ENCODE measurements around the gene ARPC1B. TPM values are rescaled to one million over a fixed set of nuclear protein-coding genes. Genes with fewer than 3 reads are reported as not detected.
"Not testable (repeated sequence)": the region's sequence is repeated elsewhere in the genome, so short reads cannot be mapped to it uniquely, and the experiment has no call there.

The ARPC1B gene
- total RNA-seq, 4 donors from 2014 or later = 221 to 387 (median 302) TPM

- DNase-seq (ENCODE audit: low spot score) (no peak), ATAC-seq (ENCODE audit: low FRiP score) (no peak)
- no peak for TF ChIP-seq CTCF (IDR thresholded peaks at IDR 0.05)
Observed at GRCh38 chr7:99339595-99339994, 34.9 kb upstream of the ARPC1B start.

GRCh38 chr7:99340659-99341058, 33.9 kb upstream of the ARPC1B start:
- ATAC-seq (ENCODE audit: low FRiP score) = no peak
- TF ChIP-seq CTCF (IDR thresholded peaks at IDR 0.05) = no peak
- DNase-seq (ENCODE audit: low spot score) = no peak

GRCh38 chr7:99344061-99344647, 30.4 kb upstream of the ARPC1B start:
- no peak for TF ChIP-seq CTCF (IDR thresholded peaks at IDR 0.05)
- ATAC-seq (ENCODE audit: low FRiP score) = no peak
- DNase-seq (ENCODE audit: low spot score) = no peak

GRCh38 chr7:99350641-99351040, 23.9 kb upstream of the ARPC1B start:
- ATAC-seq (ENCODE audit: low FRiP score); DNase-seq (ENCODE audit: low spot score): not testable (repeated sequence)

GRCh38 chr7:99352247-99352646, 22.3 kb upstream of the ARPC1B start:
- DNase-seq (ENCODE audit: low spot score) = no peak
- no peak for ATAC-seq (ENCODE audit: low FRiP score)

GRCh38 chr7:99355098-99355497, 19.4 kb upstream of the ARPC1B start:
- TF ChIP-seq CTCF (IDR thresholded peaks at IDR 0.05) = no peak
- no peak for DNase-seq (ENCODE audit: low spot score)
- ATAC-seq (ENCODE audit: low FRiP score) = no peak

More at GRCh38 chr7:99352247-99352646, 22.3 kb upstream of the ARPC1B start:
- no peak for TF ChIP-seq CTCF (IDR thresholded peaks at IDR 0.05)

- ATAC-seq (ENCODE audit: low FRiP score) (no peak), DNase-seq (ENCODE audit: low spot score) (no peak)
- no peak for TF ChIP-seq CTCF (IDR thresholded peaks at IDR 0.05)
Observed at GRCh38 chr7:99357701-99358490, 16.6 kb upstream of the ARPC1B start.

- not testable (repeated sequence) for DNase-seq (ENCODE audit: low spot score)
Observed at GRCh38 chr7:99358521-99358920, 16.0 kb upstream of the ARPC1B start.

More at GRCh38 chr7:99358521-99358920, 16.0 kb upstream of the ARPC1B start:
- not testable (repeated sequence) for ATAC-seq (ENCODE audit: low FRiP score)
